HepG2 (cell line): Measurements from ENCODE around the gene HNRNPAB. TPM values are rescaled to one million over a fixed set of nuclear protein-coding genes. Genes with fewer than 3 reads are reported as not detected.
A peak's percentile ranks its signal among the peaks of the same experiment; 100 is the strongest.

Experiments used
- CBX1 ChIP-seq: IDR thresholded peaks from one replicate; pipeline ENCODE4 v1.6.1; 2016; ENCODE audit warnings: antibody characterized with exemption, low read depth
- CBX5 ChIP-seq: sonication (generic); formaldehyde crosslinking; IDR thresholded peaks from 2 replicates; pipeline ENCODE4 v1.4.0; 2020; ENCODE audit warnings: missing genetic modification reagents, borderline replicate concordance
- DR1 ChIP-seq: sonication (generic); formaldehyde crosslinking; IDR thresholded peaks from 2 replicates; pipeline ENCODE4 v1.8.0; 2021; ENCODE audit warnings: mild to moderate bottlenecking, missing genetic modification reagents, inconsistent platforms
- EP300 ChIP-seq, 3 experiments: sonication (generic) in 1 of 3; formaldehyde crosslinking in 1 of 3; IDR thresholded peaks; 2 replicates each; pipeline versions ENCODE4 v1.5.1 to v1.6.1; 2011 to 2020; ENCODE audit warnings: low read depth in 2 of 3, low read length in 2 of 3, borderline replicate concordance in 1 of 3, improper control_type of control experiment in 1 of 3, mild to moderate bottlenecking in 1 of 3, missing genetic modification reagents in 1 of 3, moderate library complexity in 1 of 3
- KLF11 ChIP-seq: IDR thresholded peaks from 2 replicates; pipeline ENCODE4 v1.6.1; 2016; ENCODE audit warnings: missing compliant biosample characterization
- MTF2 ChIP-seq: sonication (generic); formaldehyde crosslinking; IDR thresholded peaks from 2 replicates; pipeline ENCODE4 v1.5.0; 2020; ENCODE audit warnings: missing genetic modification reagents, borderline replicate concordance
- NFE2L1 ChIP-seq: sonication (generic); formaldehyde crosslinking; IDR thresholded peaks from 2 replicates; pipeline ENCODE4 v1.4.0; 2020; ENCODE audit warnings: missing genetic modification reagents, mild to moderate bottlenecking, borderline replicate concordance
- POLR2G ChIP-seq: fragments of 200-400 bp; formaldehyde crosslinking; IDR thresholded peaks from 2 replicates; pipeline ENCODE4 v1.6.1; 2018; ENCODE audit warnings: mild to moderate bottlenecking, low read depth, low read length, moderate library complexity
- RFX5 ChIP-seq: IDR thresholded peaks from 2 replicates; pipeline ENCODE4 v1.6.1; 2011; ENCODE audit warnings: low read depth, low read length, improper control_type of control experiment
- SKI ChIP-seq: fragments of 450-650 bp; IDR thresholded peaks from one replicate; pipeline ENCODE4 v1.6.1; 2018; ENCODE audit warnings: mild to moderate bottlenecking; ENCODE audit not compliant: partially characterized antibody
- SOX6 ChIP-seq, 2 experiments: fragments of 450-650 bp in 1 of 2; sonication (generic) in 1 of 2; formaldehyde crosslinking in 1 of 2; IDR thresholded peaks; 2 replicates each; pipeline versions ENCODE4 v1.4.0 to v1.6.1; 2017 to 2020; ENCODE audit warnings: antibody characterized with exemption in 1 of 2, mild to moderate bottlenecking in 1 of 2, missing genetic modification reagents in 1 of 2
- THYN1 ChIP-seq: sonication (generic); formaldehyde crosslinking; IDR thresholded peaks from 2 replicates; pipeline ENCODE4 v1.8.1; 2023; ENCODE audit warnings: low read depth, mild to moderate bottlenecking, moderate library complexity, missing genetic modification reagents, borderline replicate concordance
- ZNF337 ChIP-seq: sonication (generic); formaldehyde crosslinking; IDR thresholded peaks from 2 replicates; pipeline ENCODE4 v1.5.1; 2020; ENCODE audit warnings: missing genetic modification reagents, low read depth, mild to moderate bottlenecking, borderline replicate concordance
- ZNF563 ChIP-seq: sonication (generic); formaldehyde crosslinking; IDR thresholded peaks from 2 replicates; pipeline ENCODE4 v1.8.0; 2022; ENCODE audit warnings: mild to moderate bottlenecking, moderate library complexity, missing genetic modification reagents
- ZSCAN29 ChIP-seq: sonication (generic); formaldehyde crosslinking; conservative IDR thresholded peaks from 2 replicates; pipeline ENCODE4 v1.4.0; 2020; ENCODE audit warnings: mild to moderate bottlenecking, missing genetic modification reagents
- polyA plus RNA-seq, 8 experiments: library from polyadenylated mRNA; depleted of rRNA in 3 of 8; stranded (reverse) in 7 of 8; unstranded in 1 of 8; fragments of >200 nt; fragmentation: Illumina TruSeq in 4 of 8; extraction: Trizol in 4 of 8; gene quantifications; 2 replicates each; pipeline versions ENCODE4 v1.2.1 to v1.2.3, GENCODE V29; 2011 to 2016; ENCODE audit warnings: low read depth in 4 of 8, missing spikeins in 1 of 8, mixed read lengths in 1 of 8; ENCODE audit not compliant: insufficient read depth in 1 of 8
- total RNA-seq, 5 experiments: library from RNA; depleted of rRNA; stranded (reverse); fragments of >200 nt; fragmentation: Illumina TruSeq; extraction: Trizol; gene quantifications; 2 replicates each; pipeline ENCODE4 v1.2.3, GENCODE V29; 2016; ENCODE audit warnings: low read depth in 1 of 5
- TF ChIP-seq, protein P1 (sequence below): sonication (generic); formaldehyde crosslinking; IDR thresholded peaks from 2 replicates; pipeline ENCODE4 v1.5.1; 2020; ENCODE audit warnings: mild to moderate bottlenecking, missing genetic modification reagents, moderate library complexity
- TF ChIP-seq, protein P2 (sequence below): sonication (generic); formaldehyde crosslinking; IDR thresholded peaks from 2 replicates; pipeline ENCODE4 v1.5.0; 2020; ENCODE audit warnings: missing genetic modification reagents, mild to moderate bottlenecking, borderline replicate concordance
- TF ChIP-seq, protein P3 (sequence below), 2 experiments: sonication (generic) in 1 of 2; formaldehyde crosslinking in 1 of 2; IDR thresholded peaks; 2 replicates each; pipeline versions ENCODE4 v1.5.1 to v1.6.1; 2011 to 2020; ENCODE audit warnings: borderline replicate concordance in 1 of 2, low read depth in 1 of 2, low read length in 1 of 2, mild to moderate bottlenecking in 1 of 2, missing genetic modification reagents in 1 of 2, moderate library complexity in 1 of 2
- TF ChIP-seq, protein P4 (sequence below): sonication (generic); formaldehyde crosslinking; IDR thresholded peaks from 2 replicates; pipeline ENCODE4 v1.4.0; 2020; ENCODE audit warnings: missing genetic modification reagents, borderline replicate concordance

The HNRNPAB gene
- total and polyA plus RNA-seq, 2 of the 13 experiments (the other 11 are each of a cell fraction or from before 2014, with no cell fraction given), result 62.6 to 111 TPM

DNA sequence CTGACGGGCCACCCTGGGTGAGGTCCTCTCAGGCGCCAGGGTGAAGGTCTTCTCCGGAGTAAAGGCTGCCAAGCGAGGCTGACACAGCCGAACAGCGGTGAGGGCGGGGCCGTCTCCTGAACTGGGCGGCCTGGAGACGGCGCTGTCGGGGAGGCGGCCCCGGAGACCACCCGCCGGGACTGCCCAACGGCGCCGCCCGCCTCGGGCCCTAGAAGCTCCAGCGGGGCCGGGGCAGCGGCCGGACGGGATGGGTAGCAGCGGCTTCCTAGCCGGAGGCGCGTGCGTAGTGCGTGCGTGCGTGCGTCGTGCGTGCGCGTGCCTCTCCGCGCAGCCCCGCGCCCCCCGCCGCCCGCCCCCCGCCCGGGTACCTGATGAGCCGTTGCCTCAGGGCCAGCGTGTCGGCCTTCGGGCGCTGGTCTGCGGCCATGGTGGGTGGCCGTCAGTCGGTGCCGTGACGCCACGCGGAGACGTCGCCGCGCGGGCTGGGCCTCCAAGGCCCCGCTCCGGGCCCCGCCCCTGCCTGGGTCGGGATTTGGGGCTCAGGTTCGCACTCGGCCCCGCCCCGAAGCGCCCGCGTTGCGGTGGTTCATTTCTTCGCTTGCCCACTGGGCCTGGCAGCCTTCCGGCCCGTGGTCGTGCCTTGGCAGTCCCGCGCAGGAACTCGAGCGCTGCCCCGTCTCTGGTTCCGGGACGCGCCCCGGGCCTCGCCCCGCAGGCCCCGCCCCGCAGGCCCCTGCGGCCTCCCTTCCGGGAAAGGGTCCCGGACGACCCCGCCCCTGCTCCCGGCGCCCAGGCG lies 28.0 kb downstream of the HNRNPAB start, which contains the start of gene PHYKPL (continued):
- TF ChIP-seq, protein P1, sequence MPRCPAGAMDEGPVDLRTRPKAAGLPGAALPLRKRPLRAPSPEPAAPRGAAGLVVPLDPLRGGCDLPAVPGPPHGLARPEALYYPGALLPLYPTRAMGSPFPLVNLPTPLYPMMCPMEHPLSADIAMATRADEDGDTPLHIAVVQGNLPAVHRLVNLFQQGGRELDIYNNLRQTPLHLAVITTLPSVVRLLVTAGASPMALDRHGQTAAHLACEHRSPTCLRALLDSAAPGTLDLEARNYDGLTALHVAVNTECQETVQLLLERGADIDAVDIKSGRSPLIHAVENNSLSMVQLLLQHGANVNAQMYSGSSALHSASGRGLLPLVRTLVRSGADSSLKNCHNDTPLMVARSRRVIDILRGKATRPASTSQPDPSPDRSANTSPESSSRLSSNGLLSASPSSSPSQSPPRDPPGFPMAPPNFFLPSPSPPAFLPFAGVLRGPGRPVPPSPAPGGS (CRISPR knock-in tag), result peak; percentile 33; the same call in 1 of the 2 replicates
- TF ChIP-seq MTF2 (CRISPR knock-in tag), result 0 out of 2 replicates have a peak, but pooled peaks have one; percentile 54
- no peak for TF ChIP-seq NFE2L1 (CRISPR knock-in tag)
- TF ChIP-seq KLF11, result no peak
- TF ChIP-seq SOX6 (IDR thresholded peaks at IDR 0.05), result no peak
- TF ChIP-seq SOX6 (CRISPR knock-in tag; IDR thresholded peaks at IDR 0.05), result 0 out of 2 replicates have a peak, but pooled peaks have one; percentile 22
- TF ChIP-seq SKI, result no peak
- TF ChIP-seq, protein P2, sequence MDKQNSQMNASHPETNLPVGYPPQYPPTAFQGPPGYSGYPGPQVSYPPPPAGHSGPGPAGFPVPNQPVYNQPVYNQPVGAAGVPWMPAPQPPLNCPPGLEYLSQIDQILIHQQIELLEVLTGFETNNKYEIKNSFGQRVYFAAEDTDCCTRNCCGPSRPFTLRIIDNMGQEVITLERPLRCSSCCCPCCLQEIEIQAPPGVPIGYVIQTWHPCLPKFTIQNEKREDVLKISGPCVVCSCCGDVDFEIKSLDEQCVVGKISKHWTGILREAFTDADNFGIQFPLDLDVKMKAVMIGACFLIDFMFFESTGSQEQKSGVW, result no peak
- TF ChIP-seq CBX1, result no peak
- no peak for TF ChIP-seq THYN1
- peak; percentile 72 for TF ChIP-seq POLR2G
- no peak; the same call in 1 of the 2 replicates for TF ChIP-seq DR1 (CRISPR knock-in tag)
- no peak for TF ChIP-seq ZNF337 (CRISPR knock-in tag)
- TF ChIP-seq, protein P3, sequence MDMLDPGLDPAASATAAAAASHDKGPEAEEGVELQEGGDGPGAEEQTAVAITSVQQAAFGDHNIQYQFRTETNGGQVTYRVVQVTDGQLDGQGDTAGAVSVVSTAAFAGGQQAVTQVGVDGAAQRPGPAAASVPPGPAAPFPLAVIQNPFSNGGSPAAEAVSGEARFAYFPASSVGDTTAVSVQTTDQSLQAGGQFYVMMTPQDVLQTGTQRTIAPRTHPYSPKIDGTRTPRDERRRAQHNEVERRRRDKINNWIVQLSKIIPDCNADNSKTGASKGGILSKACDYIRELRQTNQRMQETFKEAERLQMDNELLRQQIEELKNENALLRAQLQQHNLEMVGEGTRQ (IDR thresholded peaks at IDR 0.05; ENCODE audit: low read depth, low read length), result no peak
- TF ChIP-seq, protein P3 (CRISPR knock-in tag; IDR thresholded peaks at IDR 0.05; ENCODE audit: borderline replicate concordance), result no peak
- no peak for TF ChIP-seq EP300 (IDR thresholded peaks at IDR 0.05; ENCODE audit: low read depth in 2 of 2, low read length in 2 of 2)
- TF ChIP-seq EP300 (CRISPR knock-in tag; IDR thresholded peaks at IDR 0.05; ENCODE audit: borderline replicate concordance), result peak; percentile 27; the same call in 1 of the 2 replicates
- TF ChIP-seq, protein P4, sequence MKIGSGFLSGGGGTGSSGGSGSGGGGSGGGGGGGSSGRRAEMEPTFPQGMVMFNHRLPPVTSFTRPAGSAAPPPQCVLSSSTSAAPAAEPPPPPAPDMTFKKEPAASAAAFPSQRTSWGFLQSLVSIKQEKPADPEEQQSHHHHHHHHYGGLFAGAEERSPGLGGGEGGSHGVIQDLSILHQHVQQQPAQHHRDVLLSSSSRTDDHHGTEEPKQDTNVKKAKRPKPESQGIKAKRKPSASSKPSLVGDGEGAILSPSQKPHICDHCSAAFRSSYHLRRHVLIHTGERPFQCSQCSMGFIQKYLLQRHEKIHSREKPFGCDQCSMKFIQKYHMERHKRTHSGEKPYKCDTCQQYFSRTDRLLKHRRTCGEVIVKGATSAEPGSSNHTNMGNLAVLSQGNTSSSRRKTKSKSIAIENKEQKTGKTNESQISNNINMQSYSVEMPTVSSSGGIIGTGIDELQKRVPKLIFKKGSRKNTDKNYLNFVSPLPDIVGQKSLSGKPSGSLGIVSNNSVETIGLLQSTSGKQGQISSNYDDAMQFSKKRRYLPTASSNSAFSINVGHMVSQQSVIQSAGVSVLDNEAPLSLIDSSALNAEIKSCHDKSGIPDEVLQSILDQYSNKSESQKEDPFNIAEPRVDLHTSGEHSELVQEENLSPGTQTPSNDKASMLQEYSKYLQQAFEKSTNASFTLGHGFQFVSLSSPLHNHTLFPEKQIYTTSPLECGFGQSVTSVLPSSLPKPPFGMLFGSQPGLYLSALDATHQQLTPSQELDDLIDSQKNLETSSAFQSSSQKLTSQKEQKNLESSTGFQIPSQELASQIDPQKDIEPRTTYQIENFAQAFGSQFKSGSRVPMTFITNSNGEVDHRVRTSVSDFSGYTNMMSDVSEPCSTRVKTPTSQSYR, result no peak
- no peak for TF ChIP-seq CBX5 (CRISPR knock-in tag)
- TF ChIP-seq ZNF563 (CRISPR knock-in tag), result peak; percentile 81
- no peak for TF ChIP-seq RFX5
- 0 out of 2 replicates have a peak, but pooled peaks have one; percentile 35 for TF ChIP-seq ZSCAN29
